Measurements from ENCODE around the gene SORCS2. TPM values are rescaled to one million over a fixed set of nuclear protein-coding genes. Genes with fewer than 3 reads are reported as not detected.

SORCS2 gene
- total and polyA plus RNA-seq, 12 donors, result 0.25 to 5.4 (median 2.2) TPM

- H3K27ac ChIP-seq, result peak overlapping the region in 1 of 10 donors; percentile 75
- peaks cover 2 to 38% (median 24%) of the 10 kb centered on the region in 9 donors for H3K4me1 ChIP-seq
- H3K27me3 ChIP-seq, result peaks cover 0 to 13% (median 0%) of the 10 kb centered on the region in 7 donors
- no peak for TF ChIP-seq CTCF (IDR thresholded peaks at IDR 0.05)
- intact Hi-C loops (cut with DNase I), result loop anchor here in 2 of 10 donors (5.0 kb wide), 1 partner anchor 49 kb away; no protein-coding TSS in a partner anchor
- ATAC-seq (no peak), DNase-seq (no peak)
- H3K36me3 ChIP-seq, result no peaks in the 10 kb centered on the region
- 83 to 86% methylated on average over 21 of the region's 21 CpGs for WGBS, 2 donors
- no peak overlapping the region for H3K4me3 ChIP-seq
- peaks cover 0 to 2% (median 0%) of the 10 kb centered on the region in 11 donors for H3K9me3 ChIP-seq
Measured at GRCh38 chr4:7208509-7209451, 16.4 kb downstream of the SORCS2 start.

- no peaks in the 10 kb centered on the region for H3K36me3 ChIP-seq
- H3K27me3 ChIP-seq, result peaks cover 0 to 13% (median 0%) of the 10 kb centered on the region in 7 donors
- 67 to 70% methylated on average over 9 of the region's 9 CpGs for WGBS, 2 donors
Measured at GRCh38 chr4:7209699-7210098, 17.4 kb downstream of the SORCS2 start.

GRCh38 chr4:7210824-7211223 is 18.5 kb downstream of the SORCS2 start:
- 83 to 91% methylated on average over 4 of the region's 4 CpGs for WGBS, 2 donors
- H3K27ac ChIP-seq, result no peak overlapping the region
- ATAC-seq, result no peak
- peaks cover 0 to 13% (median 0%) of the 10 kb centered on the region in 7 donors for H3K27me3 ChIP-seq
- H3K9me3 ChIP-seq, result peaks cover 0 to 12% (median 0%) of the 10 kb centered on the region in 11 donors
- peaks cover 2 to 30% (median 23%) of the 10 kb centered on the region in 9 donors for H3K4me1 ChIP-seq
- no peak for DNase-seq
- TF ChIP-seq CTCF (IDR thresholded peaks at IDR 0.05), result no peak
- H3K4me3 ChIP-seq, result no peak overlapping the region
- intact Hi-C loops (cut with DNase I), result no loop called here
- H3K36me3 ChIP-seq, result no peaks in the 10 kb centered on the region

More at GRCh38 chr4:7209699-7210098, 17.4 kb downstream of the SORCS2 start:
- no peak for ATAC-seq
- Histone ChIP-seq H3K27ac (no peak overlapping the region), H3K4me3 (no peak overlapping the region), H3K4me1 (peaks cover 2 to 38% (median 24%) of the 10 kb centered on the region in 9 donors), H3K9me3 (peaks cover 0 to 11% (median 0%) of the 10 kb centered on the region in 11 donors)
- no peak for TF ChIP-seq CTCF (IDR thresholded peaks at IDR 0.05)
- no peak for DNase-seq
- intact Hi-C loops (cut with DNase I), result loop anchor here in 2 of 10 donors (5.0 kb wide), 1 partner anchor 48 kb away; no protein-coding TSS in a partner anchor

GRCh38 chr4:7212101-7212674 is 19.9 kb downstream of the SORCS2 start:
- no peak overlapping the region for H3K4me3 ChIP-seq
- DNase-seq, result no peak
- 75 to 79% methylated on average over 6 of the region's 6 CpGs for WGBS, 2 donors
- H3K27me3 ChIP-seq, result peaks cover 0 to 13% (median 0%) of the 10 kb centered on the region in 7 donors
- no peak overlapping the region for H3K27ac ChIP-seq
- TF ChIP-seq CTCF (IDR thresholded peaks at IDR 0.05), result no peak
- peaks cover 0 to 12% (median 0%) of the 10 kb centered on the region in 11 donors for H3K9me3 ChIP-seq
- intact Hi-C loops (cut with DNase I), result no loop called here
- H3K36me3 ChIP-seq, result no peaks in the 10 kb centered on the region
- ATAC-seq, result no peak
- peaks cover 2 to 16% (median 10%) of the 10 kb centered on the region in 9 donors for H3K4me1 ChIP-seq
